Activated naive CD4-positive, alpha-beta T cell treated with Interleukin-2 at 50 U/mL for 16 hours (primary cell): ENCODE results near the gene SPRR5.

Experiments used
- DNase-seq: peaks from one replicate; pipeline ENCODE4 v3.0.0-alpha.2; 2020

The SPRR5 gene

GRCh38 chr1:152986578-152986977, 39.6 kb downstream of the SPRR5 start:
- no peak for DNase-seq

GRCh38 chr1:152993186-152993585, 46.2 kb downstream of the SPRR5 start:
- DNase-seq = no peak

- no peak for DNase-seq
These were observed 48.8 kb downstream of the SPRR5 start for GRCh38 chr1:152995842-152996241.

- no peak for DNase-seq
These were observed 49.8 kb downstream of the SPRR5 start for GRCh38 chr1:152996633-152997400.

GRCh38 chr1:152997901-152998300, 50.9 kb downstream of the SPRR5 start:
- DNase-seq = no peak

GRCh38 chr1:152998476-152998875, 51.5 kb downstream of the SPRR5 start:
- DNase-seq = no peak
